ENCODE results near the gene DDAH1.

DNA sequence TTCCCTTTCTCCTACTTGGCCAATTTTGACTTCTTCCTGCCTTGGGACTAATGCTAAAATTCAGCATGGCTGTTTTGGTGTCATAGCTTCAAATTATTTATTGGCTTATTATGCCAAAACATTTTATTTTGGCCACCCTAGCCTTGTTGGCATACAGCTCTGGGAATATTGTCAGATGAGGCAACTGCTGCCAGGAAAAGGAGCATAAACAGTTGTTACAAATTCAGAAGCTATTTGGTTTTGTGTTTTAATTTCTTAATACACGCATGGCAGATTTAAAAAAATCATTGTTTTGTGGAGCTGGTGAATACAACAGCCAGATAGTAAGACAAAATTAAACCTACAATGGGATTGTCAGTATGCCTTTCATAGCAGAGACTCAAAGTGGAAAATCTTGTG is 121.7 kb downstream of the DDAH1 start:
- TF ChIP-seq POLR2A (IDR thresholded peaks at IDR 0.05; ENCODE audit: low read depth, low read length) (no peak), TAF1 (IDR thresholded peaks at IDR 0.05; ENCODE audit: low read depth, low read length) (no peak), POLR2AphosphoS5 (IDR thresholded peaks at IDR 0.05; ENCODE audit: low read depth, low read length) (no peak)

Measured in GM12891 (cell line).